ENCODE measurements around the gene DLG2. TPM values are rescaled to one million over a fixed set of nuclear protein-coding genes. Genes with fewer than 3 reads are reported as not detected.
"Not testable (repeated sequence)": the region's sequence is repeated elsewhere in the genome, so short reads cannot be mapped to it uniquely, and the experiment has no call there.

DLG2 gene
- total RNA-seq, 1 experiment from 2014 or later = 2.3 TPM

GRCh38 chr11:85643191-85643614 is 16.1 kb upstream of the DLG2 start:
- no peak for DNase-seq (ENCODE audit: low read depth)

- no peak for DNase-seq (ENCODE audit: low read depth)
Observed at GRCh38 chr11:85634747-85635146, 7.6 kb upstream of the DLG2 start.

DNA sequence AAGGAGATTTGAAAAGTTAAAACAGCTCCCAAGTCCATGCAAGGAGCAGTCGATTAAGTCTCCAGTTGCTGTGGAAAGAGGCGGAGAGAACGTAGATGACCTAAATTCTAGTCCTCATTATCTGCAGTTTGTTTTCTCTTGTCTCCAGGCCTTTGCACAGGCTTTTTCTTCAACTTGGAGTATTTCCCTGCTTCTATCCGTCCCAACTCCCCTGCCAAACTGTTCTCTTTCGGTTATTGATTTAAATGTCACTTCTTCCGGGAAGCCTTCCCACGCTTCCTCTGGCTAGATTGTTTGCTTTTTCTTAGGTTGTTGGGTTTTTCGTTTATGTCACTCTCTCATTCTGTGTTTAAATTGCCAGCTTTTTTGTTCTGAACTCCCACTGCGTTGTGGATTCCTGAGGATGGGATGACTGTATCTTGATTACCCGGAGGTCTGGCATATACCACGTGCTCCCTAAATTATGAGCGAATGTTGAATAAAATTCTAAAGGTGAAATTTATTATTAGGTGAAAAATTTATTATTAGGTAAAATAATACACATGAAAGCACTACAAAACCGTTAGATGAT is 1.7 kb upstream of the DLG2 start:
- no peak for DNase-seq (ENCODE audit: low read depth)

GRCh38 chr11:85627998-85628770 is 1.0 kb upstream of the DLG2 start, which contains the start of gene TMEM126B:
Gene TMEM126B (plus strand): TSS chr11:85628593. CDS start chr11:85628608, 15 bp downstream.
- peak; percentile 97 for DNase-seq (ENCODE audit: low read depth)

GRCh38 chr11:85626496-85626895 is 648 bp downstream of the DLG2 start:
- DNase-seq (ENCODE audit: low read depth) = no peak

- no peak for DNase-seq (ENCODE audit: low read depth)
Observed at GRCh38 chr11:85620256-85620655, 6.9 kb downstream of the DLG2 start.

GRCh38 chr11:85619499-85619898 is 7.6 kb downstream of the DLG2 start:
- peak; percentile 8 for DNase-seq (ENCODE audit: low read depth)

- DNase-seq (ENCODE audit: low read depth) = not testable (repeated sequence)
Observed at GRCh38 chr11:85611643-85612042, 15.5 kb downstream of the DLG2 start.

GRCh38 chr11:85609286-85609685 is 17.9 kb downstream of the DLG2 start:
- peak; percentile 56 for DNase-seq (ENCODE audit: low read depth)

GRCh38 chr11:85608621-85609020 is 18.5 kb downstream of the DLG2 start:
- DNase-seq (ENCODE audit: low read depth) = not testable (repeated sequence)

DNA sequence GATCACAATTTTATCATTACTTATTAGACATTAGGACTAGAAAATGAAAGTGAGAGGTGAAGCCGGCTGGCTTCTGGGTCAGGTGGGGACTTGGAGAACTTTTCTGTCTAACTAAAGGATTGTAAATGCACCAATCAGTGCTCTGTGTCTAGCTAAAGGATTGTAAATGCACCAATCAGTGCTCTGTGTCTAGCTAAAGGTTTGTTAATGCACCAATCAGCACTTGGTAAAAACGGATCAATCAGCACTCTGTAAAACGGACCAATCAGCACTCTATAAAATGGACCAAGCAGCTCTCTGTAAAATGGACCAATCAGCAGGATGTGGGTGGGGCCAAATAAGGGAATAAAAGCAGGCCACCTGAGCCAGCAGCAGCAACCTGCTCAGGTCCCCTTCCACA is 20.9 kb downstream of the DLG2 start:
- not testable (repeated sequence) for DNase-seq (ENCODE audit: low read depth)

DNA sequence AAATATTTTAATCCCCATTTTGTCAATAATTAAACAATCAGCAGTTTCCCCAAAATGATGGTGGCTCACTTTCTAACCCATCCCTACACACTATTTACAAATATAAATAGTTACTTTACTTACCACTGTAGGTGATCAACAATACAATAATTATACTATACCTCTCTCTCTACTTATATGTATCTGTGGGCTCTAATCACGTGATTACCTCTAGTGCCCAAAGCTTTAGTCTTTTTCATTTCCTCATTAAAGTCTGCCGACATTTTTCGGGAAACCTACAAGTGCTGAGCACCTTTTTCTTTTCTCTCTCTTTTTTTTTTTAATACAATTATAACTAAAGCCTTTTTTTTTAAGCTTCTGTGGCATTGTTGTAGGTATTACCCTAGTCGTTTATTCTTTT is 23.9 kb downstream of the DLG2 start:
- DNase-seq (ENCODE audit: low read depth) = no peak

DNA sequence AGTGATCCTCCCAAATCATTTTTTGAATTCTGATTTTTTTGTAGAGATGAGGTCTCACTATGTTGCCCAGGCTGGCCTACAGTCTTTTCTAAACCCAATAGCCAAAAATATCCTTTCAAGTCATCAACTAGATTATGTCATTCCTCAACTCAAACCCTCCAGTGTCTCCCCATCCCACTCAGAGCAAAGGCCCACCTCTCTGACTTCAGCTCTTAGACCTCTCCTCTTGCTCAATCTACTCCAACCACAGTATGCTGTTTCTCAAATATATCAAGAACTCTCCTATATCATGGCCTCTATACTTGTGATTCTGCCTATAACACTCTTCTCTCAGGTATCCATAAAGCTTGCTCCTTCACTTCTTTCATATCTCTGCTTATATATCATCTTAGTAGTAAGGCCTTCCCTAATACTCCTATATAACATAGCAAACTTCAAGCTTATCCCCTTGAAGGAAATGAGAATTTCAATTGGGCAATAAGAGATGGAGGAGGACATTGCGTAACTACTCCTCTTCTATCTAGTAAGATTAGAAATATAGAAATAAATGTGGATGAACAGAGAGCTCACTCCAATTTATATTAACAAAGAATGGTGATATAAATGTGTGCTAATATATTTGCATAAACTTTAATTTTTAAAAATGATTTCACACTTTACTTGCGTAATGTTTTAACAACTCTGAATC is 24.5 kb downstream of the DLG2 start:
- no peak for DNase-seq (ENCODE audit: low read depth)

DNA sequence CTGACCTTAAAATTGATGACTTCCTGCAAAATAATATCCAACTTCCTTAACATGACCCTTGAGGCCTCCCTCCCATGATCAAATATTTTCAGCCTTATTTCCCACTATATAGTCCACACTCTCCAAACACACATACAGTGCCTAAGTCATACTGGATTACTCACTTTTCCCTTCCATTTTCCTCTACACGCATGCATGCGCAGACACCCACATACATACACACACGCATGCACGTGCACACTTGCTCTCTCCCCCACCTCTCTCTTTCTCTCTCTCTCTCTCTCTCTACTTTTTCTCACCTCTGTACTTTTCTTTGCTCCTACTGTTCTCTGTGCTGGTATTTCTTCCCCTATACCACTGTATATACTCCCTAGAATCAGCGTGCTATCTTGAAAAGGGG is 28.1 kb downstream of the DLG2 start:
- no peak for DNase-seq (ENCODE audit: low read depth)

DNA sequence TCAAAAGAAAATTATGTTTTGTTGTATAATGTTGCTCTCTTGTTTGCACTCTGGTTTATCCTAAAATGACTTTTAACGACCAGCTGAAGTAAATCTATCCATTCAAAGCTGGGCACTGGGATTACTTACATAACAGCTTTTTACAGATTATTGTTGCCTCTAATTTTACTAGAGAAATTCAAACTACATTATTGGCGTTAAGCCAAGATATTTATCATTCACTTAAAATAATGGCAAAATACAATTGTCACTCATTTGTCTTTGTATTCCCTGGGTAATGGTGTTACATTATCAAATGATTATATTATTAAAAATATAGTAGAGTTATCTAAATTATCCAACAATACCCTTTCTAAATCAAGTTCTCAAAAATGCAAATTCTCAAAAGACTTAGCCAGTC is 30.3 kb downstream of the DLG2 start:
- no peak for DNase-seq (ENCODE audit: low read depth)

- peak; percentile 39 for DNase-seq (ENCODE audit: low read depth)
Observed at GRCh38 chr11:85595285-85595884, 31.8 kb downstream of the DLG2 start.

DNA sequence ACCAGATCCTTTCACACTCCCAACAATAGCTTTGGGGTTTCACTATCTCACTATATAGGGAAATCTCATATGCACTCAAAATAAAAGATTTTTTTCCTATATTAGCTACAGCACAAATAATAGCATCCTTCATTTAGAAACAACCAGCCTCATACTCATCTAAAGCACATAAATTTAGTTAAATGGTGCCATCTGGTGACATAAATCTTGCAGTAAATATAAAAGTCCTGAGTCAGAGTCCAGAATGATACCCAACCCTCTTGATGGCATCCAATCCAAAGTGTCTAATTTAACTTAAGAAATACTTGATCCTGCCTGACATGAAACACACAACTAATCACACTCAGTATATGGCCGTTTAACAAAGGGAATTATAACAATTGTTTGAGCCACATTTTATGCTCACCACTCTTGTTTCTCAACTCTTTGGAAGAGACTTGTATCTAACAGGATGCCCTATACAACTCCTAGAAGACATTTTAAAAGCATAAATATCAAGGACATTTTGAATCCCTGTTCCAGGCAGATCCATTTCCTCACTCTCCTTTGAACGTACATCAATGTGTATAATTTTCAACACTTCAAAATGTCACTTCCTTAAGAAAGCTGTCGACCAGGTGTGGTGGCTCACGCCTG is 36.2 kb downstream of the DLG2 start:
- DNase-seq (ENCODE audit: low read depth) = no peak

DNA sequence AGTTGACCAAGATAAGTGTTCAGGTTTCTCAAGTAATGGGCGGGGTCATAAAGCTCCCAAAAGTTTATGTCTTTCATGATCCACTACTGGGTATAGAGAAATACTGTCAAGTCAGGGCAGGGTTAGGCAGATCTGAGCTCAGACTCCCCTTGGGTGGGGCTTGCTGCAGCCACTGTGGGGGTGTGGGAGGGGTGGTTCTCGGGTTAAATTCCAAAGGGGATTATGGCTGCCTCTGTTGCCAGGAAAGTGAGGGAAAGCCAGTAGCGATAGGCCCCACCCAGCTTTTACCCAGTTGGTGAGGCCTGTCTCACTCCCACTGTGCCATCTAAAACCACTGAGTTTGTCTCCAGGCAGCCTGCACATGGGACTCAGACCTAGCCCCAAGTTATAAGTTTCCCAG is 37.8 kb downstream of the DLG2 start:
- no peak for DNase-seq (ENCODE audit: low read depth)

DNA sequence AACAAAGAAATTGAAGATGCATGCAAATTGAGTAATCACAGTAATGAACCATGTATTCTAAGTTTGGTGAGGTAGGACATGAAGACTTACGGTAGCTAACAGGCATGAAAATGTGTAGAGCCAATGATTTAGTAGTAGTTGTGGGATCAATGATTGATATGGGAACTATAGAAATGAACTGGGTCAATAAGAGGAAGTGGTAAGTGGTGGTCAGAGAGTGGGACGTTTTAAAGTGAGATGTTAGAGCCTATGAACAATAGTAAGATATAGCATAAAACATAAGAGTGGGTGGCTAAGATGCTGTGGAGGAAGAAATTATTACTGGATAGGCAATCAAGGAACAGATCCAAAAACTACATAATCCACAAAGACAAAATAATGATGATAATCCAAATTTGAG is 45.0 kb downstream of the DLG2 start:
- DNase-seq (ENCODE audit: low read depth) = no peak

GRCh38 chr11:85575388-85575787 is 51.8 kb downstream of the DLG2 start:
- DNase-seq (ENCODE audit: low read depth) = no peak

DNA sequence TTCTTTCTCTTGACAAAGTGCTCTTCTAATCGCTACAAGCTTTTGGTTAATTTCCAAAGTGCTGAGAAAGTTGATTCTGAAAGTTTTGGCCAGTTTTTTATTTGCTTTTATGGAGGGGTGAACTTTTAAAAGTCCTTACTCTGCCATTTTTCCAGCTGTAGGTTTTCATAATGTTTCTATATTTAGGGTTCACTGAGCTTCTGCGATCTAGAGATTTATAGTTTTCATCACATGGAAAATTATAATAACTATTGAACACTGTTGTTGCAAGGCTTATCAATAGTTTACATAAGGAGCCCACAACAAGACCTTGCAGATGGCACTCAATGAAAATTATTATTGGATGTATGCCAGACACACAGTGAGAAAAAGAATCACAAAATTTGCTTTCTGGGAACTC is 55.1 kb downstream of the DLG2 start:
- no peak for DNase-seq (ENCODE audit: low read depth)

- DNase-seq (ENCODE audit: low read depth) = no peak
Observed at GRCh38 chr11:85569525-85569924, 57.6 kb downstream of the DLG2 start.
